ENCODE measurements around the gene ATP2C1.
"Not testable (repeated sequence)": the region's sequence is repeated elsewhere in the genome, so short reads cannot be mapped to it uniquely, and the experiment has no call there.

The ATP2C1 gene

DNA sequence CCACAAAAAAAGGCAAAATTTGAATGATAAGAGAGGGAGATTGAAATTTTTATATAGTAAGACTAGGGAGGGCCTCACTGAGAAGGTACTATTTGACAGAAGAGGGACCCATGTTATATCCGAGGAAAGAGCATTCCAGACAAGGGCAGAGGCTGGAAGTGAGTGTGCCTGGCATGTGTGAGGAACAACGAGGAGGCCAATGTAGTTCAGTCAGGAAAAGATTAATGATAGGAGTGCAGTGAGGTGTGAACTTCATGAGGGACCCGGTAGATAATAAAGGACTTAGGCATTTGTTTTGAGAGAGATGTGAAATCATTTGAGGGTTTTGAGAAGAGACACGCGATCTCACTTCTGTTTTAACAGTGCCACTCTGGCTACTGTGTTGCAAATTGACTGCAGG, 96.4 kb downstream of the ATP2C1 start:
- DNase-seq, result no peak

DNA sequence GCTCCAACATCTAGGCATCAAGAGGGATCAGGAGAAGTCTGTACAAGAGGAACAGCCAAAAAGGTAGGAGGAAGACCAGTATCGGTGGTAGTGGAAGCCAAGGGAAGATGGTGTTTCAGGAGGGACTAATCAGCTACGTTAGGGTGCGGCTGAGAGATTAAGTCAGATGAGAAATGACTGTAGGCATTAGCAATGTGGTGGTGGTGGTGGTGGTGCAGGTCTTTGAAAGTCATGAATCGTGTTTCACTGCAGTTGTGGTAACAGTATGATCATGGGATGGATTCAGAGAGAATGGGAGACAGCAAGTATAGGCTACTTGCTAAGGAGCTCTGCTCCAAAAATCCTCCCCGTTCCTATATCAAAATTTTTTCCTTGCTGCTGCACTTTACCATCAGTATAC, 97.2 kb downstream of the ATP2C1 start:
- no peak for DNase-seq

DNA sequence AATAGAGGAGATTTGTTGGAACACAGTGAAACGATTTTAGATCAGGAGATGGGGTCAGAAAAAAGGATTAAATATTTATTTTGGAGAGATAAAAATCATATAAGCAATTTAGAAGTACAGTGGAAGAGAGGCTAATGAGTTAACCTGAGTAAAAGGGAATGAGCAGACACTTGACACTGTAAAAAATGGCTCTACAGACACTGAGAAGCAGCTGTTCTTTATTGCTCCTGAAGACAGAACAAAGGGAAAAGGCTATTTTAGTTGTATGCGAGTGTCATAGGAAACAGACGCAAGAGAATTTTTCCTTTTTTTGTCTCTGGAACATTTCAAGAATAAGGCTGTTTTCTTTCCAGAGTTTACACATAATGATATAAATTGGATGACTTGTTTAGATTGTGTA, 98.5 kb downstream of the ATP2C1 start:
- DNase-seq, result no peak

DNA sequence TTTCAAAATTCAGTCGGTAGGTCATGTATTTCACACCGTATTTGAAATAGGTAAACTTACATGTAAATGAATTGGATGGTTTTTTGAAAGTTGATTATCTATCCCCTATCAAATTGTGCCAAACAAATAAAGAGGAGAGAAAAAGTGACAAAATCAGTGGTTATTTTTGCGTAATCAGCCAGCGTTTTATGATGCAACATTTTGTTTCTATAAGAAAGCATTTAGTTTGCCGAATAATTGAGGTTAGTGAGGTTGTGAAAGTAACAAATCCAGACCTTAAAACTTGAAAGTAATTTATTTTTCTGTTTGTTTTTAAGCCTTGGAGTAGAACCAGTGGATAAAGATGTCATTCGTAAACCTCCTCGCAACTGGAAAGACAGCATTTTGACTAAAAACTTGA, 103.4 kb downstream of the ATP2C1 start:
- no peak for DNase-seq

DNA sequence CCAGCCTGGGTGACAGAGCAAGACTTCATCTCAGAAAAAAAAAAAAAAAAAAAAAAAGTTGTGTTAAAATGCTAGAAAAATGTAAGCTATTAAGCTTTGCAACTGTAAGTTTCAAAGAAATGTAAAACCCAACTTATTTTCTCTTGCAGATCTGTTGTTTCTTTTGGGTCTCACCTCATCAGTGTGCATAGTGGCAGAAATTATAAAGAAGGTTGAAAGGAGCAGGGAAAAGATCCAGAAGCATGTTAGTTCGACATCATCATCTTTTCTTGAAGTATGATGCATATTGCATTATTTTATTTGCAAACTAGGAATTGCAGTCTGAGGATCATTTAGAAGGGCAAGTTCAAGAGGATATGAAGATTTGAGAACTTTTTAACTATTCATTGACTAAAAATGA, 107.2 kb downstream of the ATP2C1 start:
- no peak for DNase-seq

DNA sequence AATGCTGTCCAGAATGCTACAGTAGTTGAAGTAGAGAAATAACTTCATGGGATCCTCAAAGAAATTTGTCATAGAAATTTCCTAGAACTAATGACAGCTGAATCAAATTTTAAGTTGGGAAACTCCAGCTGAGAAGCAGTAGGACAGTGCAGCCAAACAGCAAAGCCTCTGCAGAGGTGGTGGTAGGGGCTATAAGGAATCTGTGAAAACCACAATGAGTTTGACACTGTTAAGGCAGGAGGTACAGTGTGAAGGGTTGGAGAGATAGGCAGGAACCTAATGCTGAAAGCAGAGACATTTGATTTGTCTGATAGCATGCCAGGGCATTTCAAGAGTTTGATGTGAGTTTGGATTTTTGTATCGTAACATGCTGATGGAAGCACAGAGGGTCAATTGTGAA, 110.7 kb downstream of the ATP2C1 start:
- DNase-seq, result no peak

DNA sequence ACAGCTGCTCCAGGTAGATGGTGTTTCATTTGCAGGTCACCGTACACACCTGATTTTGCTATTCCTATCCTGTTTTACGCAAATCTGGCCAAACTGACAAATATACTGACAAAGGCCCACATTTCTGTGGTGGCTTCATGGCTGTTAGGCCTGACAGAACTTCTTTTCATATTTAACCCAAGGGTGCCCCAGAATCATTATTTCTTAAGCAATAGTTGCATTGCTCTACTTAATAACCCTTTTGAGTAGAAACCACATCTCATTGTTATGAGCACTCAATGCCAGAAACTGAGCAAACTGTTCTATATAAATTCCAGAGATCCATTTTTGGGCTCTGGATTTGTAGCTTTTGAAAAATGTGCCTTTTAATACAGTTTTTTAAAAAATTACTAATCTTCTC, 113.4 kb downstream of the ATP2C1 start:
- no peak for DNase-seq

DNA sequence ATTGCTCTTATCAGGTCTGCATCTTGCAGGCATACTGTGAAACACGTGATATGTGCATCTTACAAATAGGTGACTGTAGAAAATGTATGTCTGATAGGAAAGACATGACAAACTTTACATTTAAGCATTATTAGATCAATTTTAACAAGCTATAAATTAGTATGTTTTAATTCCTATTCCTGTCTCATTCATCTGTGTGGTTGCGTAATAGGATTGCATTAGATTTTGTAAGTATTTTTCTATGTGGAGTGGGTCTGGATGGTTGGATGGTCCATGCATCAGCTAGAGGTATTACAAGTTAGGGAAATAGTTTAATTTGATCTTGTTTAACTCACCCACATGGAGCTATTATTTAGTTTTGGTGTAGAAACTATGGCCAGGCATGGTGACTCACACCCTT, 113.9 kb downstream of the ATP2C1 start:
- DNase-seq, result peak; percentile 16

DNA sequence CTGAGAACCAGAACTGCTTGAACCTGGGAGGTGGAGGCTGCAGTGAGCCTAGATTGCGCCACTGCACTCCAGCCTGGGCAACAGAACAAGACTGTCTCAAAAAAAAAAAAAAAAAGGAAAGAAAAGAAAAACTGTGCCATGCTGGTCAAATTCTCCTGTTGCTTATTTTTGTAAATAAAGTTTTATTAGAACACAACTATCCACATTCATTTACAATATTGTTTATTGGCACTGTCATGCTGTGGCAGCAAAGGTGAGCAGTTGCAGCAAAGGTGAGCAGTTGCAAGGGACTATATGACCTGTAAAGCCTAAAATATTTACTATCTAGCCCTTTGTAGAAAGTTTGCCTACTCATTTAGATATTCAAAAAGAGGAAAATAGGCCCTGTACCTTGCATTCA, 114.4 kb downstream of the ATP2C1 start:
- no peak for DNase-seq

DNA sequence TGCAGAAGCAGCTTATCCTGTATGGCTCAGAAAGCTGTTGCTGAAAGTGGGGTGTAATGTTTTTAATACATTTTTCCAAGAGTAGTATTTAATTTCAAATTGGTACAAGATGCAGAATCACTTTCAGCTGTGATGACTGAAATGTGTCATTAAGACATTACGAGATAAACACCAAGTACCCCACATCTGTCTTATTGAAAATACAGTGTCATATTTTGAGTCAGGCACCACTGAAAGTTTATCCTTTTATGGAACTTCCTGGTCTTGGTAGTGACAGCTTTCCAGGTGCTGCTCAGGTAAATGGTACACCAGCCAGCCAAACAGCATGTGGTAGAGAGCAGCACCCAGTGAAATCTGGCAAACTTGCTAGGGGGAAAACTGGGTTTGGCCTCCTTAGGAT, 115.8 kb downstream of the ATP2C1 start:
- DNase-seq, result no peak

DNA sequence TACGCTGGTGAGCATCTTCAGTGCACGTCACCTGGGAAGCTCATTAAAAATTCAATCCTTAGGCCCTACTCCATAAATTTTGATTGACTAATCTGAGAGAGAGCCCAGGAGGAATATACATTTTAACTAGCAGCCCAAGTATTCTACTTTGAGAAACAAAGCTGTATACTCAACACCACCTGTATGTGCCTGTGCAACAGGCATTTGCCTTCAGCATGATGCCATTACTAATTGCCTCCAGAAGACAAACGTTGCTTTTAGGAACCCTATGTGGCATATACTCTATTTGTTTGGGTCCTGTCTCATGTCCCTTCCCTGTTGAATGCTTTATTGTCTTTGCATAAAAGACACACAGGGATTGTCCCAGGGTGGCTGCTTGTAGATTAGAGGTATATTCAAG, 125.1 kb downstream of the ATP2C1 start:
- DNase-seq, result no peak

DNA sequence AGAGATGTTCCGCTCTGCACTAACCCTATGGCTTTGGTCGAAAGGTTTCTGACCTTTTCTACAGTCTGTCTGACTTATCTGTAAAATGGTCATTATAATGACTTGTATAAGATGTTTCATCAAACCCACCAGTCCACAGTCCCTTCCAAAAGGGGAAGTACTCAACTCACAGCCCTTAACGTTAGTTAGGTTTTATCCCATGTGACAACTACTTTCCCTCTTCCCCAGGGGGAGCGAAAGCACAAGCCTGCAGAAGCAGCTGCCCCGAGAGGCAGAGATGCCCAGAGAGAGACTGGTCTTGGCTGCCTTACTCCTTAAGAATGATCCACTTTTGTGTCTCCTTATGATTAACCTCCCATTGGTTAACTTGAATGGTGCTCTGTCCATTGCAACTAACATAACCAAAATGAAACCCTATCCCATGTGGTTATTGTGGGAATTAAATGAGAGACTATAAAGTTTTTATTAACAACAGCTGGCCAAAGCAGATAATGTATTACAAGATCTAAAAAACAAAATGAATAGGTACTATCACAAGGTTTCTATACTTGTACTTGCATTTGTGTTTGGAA, 126.3 kb downstream of the ATP2C1 start:
- DNase-seq, result no peak

DNA sequence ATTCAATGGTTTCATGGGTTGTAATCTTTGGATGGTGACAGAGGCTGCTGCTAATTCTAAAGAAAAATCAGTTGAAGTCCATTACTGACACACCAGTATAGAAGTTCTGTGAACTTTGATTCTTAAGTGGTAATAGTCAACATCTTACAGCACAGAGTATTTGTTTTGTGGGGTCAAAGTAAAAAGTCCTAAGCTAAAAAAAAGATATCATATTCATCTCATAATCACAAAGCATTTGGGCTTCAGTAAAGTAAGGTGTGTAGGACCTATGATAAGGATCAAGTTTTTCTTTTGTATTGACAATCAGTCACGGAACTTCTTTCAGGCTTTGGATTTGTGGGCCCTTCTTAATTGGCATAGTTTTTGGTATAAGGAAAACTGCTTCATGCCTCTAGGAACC, 131.7 kb downstream of the ATP2C1 start:
- no peak for DNase-seq

DNA sequence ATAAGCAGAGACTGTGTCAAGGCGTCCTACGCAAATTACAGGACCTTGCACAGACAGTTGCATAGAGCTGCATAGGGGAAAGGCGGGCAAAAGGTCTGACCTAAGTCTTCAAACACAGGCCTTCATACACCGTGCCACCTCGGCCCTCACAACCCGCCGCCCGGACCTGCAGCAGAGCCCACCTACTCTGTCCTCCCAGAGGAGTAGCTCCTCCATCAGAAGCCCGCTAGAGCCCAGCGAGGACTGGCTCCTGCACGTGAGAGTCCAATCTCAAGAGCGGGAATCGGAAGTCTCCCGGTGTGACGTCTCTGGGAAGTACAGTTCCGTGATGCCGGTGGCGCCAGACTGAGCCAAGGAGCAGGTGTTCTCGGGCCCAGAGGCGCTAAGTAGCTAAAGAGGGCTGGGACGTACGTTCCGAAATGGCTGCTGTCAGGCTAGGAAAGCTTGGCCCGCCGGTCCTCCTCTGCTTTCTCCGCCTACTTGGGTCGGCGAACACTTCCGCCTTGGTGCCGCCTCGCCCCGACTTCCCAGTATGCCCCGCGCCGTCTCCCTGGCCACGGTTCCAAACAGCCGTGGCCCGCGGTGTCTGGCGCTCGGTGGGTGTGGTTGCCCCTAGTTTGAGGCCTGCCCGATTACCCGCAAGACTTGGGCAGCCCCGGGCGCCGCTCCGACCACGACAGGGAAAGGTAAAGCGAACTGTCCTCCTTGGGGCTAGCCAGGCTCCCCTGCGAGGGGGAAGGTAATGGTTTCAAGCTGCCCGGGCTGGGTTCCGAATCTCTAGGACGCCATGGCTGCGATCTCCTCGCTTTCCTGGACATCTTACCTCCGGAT, 132.7 kb downstream of the ATP2C1 start, which contains the start of the genes ASTE1 and NEK11:
Gene ASTE1 (minus strand): TSS at position 505 of the 831 bp plus-strand sequence. CDS start 1,519 bp downstream, outside the sequence.
Gene NEK11 (plus strand): TSS at position 557 of the 831 bp plus-strand sequence. CDS start 2,832 bp downstream, outside the sequence.
- peak; percentile 87 for DNase-seq

DNA sequence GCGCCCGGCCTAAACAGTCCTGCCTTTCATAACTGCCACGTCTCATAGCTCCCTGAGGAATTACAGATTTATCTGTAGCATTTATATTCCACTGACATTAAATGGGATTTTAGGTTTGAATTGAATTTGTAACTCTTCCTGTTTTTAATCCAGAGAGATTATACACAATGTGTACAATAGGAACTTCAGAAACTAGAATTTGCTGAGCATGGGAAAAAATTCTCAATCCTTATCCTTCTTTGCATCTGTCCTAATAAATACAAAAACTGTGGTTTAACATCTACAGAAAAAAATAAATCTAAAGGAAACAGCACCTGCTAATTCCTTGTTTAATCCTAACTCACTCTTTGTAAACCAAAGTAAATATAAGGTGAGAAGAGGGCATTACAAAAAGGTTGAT, 135.0 kb downstream of the ATP2C1 start:
- no peak for DNase-seq

DNA sequence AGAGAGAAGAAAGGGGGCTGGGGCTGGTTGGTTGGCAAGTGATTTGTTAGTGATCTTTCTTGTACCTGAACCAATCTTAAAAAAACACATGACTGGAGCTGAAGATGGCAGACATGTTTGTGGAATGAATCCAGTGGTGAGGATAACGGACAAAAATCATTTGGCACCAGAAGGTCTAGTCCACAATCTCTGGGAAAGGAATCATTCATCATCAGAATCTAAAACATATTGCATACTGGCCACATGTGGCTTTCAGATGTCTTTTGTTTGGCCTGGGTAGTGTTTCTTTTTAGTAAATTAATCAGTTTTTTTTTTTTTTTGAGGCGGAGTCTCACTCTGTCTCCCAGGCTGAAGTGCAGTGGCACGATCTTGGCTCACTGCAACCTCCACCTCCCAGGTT, 137.8 kb downstream of the ATP2C1 start:
- DNase-seq, result no peak

DNA sequence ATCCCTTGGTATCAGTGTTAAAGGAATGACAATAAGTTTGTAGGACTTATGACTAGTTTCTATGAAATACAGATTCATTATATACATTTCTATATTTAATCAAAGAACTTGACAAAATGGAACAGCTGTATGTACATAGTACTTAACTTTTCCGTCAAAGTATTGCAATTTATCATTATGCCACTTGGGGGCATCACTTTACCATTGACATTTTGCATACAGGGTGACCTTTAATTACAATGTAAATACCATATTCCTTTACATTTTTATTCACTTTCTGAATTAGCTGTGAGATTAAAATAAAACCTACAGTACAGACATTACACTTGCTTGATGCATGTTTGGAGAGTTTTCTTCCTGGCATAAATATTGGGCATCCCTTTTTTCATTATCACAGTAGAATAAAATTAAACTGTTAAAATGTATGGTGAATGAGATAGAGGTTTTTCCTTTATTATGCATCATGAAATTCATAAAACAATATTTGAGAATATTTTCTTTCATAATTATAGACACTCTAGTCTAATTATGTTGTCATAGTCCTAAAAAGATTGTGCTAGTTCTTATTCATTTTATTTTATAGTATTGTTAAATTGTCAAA, 139.7 kb downstream of the ATP2C1 start:
- DNase-seq, result peak; percentile 57

DNA sequence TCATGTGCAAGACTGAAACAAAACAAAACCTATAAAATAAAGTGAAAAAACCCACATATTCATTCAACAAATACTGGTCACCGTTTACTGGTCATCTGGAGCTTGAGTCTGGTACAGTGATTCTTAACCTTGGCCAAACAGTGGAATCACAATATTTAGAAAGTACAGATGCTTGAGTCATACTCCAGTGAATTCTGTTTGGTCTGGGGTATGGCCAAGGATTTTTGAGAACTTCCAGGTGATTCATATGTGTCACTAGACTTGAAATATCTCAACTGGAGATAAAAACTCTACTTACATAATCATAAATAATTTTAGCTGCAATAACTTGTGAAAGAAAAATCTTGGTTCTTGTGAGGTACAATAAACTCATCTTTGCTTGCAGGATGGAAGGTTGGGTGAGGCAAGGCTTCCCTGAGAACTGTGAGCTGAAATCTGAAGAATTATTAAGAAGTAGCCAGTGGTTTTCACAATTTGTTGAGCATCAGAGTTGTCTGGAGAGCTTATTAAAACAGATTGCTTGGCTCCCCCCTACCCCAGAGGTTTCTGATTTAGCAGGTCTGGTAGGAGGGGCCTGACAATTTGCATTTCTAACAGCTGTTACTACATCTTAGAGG, 142.4 kb downstream of the ATP2C1 start:
- DNase-seq, result peak; percentile 60

DNA sequence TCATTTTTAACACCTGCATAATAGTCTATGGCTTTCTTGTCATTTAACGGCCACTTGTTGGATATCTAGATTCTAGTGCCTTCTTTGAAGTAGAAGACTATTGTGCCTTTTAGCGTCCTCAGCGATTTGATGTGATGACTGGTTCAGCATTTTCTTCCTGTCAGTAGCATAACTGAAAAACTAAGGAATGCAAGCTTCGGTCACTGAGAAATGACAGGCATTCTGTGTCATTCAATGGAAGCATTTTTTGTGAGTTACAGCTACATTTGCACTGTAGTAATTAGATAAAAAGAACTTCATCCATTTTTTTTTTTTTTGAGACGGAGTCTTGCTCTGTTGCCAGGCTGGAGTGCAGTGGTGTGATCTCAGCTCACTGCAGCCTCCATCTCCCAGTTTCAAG, 143.1 kb downstream of the ATP2C1 start:
- peak; percentile 68 for DNase-seq

DNA sequence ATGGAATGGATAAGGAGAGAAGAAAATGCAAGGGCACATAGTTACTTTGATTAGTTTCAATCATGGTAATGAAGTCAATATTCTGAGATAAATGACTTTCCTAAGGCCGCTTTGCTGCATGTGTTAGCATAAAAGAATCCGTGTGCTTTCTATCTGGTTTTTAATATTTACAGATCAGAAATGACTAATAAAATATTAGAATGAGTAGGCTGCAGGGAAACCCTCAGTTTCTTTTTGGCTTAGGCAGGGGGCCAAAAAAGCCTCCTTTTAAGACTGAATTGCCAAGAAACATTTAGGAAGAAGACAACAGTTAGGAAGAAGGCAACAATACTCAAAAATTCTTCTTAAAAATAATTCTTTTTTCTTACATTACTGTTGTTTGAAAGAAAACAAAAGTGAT, 144.4 kb downstream of the ATP2C1 start:
- no peak for DNase-seq

DNA sequence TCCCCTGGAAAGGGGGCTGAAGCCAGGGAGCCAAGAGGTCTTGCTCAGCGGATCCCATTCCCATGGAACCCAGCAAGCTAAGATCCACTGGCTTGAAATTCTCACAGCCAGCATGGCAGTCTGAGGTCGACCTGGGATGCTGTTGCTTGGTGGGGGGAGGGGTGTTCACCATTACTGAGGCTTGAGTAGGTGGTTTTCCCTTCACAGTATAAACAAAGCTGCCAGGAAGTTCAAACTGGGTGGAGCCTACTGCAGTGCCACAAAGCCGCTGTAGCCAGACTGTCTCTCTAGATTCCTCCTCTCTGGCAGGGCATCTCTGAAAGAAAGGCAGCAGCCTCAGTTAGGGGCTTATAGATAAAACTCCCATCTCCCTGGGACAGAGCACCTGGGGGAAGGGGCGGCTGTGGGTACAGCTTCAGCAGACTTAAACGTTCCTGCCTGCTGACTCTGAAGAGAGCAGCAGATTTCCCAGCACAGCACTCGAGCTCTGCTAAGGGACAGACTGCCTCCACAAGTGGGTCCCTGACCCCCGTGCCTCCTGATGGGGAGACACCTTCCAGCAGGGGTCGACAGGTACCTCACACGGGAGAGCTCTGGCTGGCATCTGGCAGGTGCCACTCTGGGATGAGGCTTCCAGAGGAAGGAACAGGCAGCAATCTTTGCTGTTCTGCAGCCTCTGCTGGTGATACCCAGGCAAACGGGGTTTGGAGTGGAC, 148.5 kb downstream of the ATP2C1 start:
- DNase-seq, result not testable (repeated sequence)

DNA sequence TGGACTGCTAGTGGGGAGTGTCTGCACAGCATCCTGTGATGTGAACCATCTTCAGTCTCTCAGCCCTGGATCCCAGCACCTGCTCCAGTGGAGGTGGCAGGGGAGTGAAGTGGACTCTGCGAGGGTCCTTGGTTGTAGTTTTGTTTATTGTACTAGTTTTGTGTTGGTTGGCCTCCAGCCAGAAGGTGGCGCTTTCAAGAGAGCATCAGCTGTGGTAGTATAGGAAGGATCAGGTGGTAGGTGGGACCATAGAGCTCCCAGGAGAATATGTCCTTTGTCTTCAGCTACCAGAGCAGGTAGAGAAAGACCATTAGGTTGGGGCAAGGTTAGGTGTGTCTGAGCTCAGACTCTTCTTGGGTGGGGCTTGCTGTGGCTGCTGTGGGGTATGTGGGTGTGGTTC, 153.7 kb downstream of the ATP2C1 start:
- DNase-seq, result no peak

DNA sequence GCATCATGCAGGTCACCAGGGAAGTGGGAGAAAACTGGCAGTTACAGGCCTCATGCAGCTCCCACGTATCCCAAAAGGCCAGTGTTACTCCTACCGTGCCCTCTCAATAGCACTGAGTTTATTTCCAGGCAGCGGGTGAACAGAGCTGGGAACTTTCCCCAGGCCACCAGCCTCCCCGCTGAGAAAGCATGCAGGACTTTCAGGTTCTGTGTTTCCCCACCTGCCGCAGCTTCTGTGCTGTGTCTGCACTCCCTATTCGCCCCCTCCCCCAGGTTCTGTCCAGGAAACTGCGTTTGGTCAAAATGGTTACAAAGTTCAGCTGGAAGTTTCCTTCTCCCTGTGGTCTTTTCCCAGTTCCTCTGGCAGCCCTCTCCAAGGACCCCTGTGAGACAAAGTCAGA, 154.1 kb downstream of the ATP2C1 start:
- no peak for DNase-seq
